HepG2 (cell line): ENCODE measurements around the gene NEK11. TPM values are rescaled to one million over a fixed set of nuclear protein-coding genes. Genes with fewer than 3 reads are reported as not detected.
A peak's percentile ranks its signal among the peaks of the same experiment; 100 is the strongest.

ENCODE experiments used
- EEA1 ChIP-seq: sonication (generic); formaldehyde crosslinking; IDR thresholded peaks from 2 replicates; pipeline ENCODE4 v1.5.1; 2020; ENCODE audit warnings: mild to moderate bottlenecking, missing genetic modification reagents, borderline replicate concordance
- ETV5 ChIP-seq: IDR thresholded peaks from 2 replicates; pipeline ENCODE4 v1.6.1; 2018; ENCODE audit warnings: missing biosample characterization, missing genetic modification reagents, inconsistent platforms, borderline replicate concordance
- MIER2 ChIP-seq: IDR thresholded peaks from 2 replicates; pipeline ENCODE4 v1.6.1; 2016; ENCODE audit warnings: missing biosample characterization, missing genetic modification reagents
- MLXIP ChIP-seq: sonication (generic); formaldehyde crosslinking; IDR thresholded peaks from 2 replicates; pipeline ENCODE4 v1.9.0; 2021; ENCODE audit warnings: missing genetic modification reagents, borderline replicate concordance
- NR2F6 ChIP-seq, 2 experiments: IDR thresholded peaks; 2 replicates each; pipeline ENCODE4 v1.6.1; 2016; ENCODE audit warnings: antibody characterized with exemption in 1 of 2, mild to moderate bottlenecking in 1 of 2
- ZBTB1 ChIP-seq: sonication (generic); formaldehyde crosslinking; IDR thresholded peaks from 2 replicates; pipeline ENCODE4 v1.4.0; 2020; ENCODE audit warnings: missing genetic modification reagents, borderline replicate concordance
- ZHX1 ChIP-seq: sonication (generic); formaldehyde crosslinking; IDR thresholded peaks from 2 replicates; pipeline ENCODE4 v1.8.1; 2022; ENCODE audit warnings: low read depth, mild to moderate bottlenecking, missing genetic modification reagents
- ZNF337 ChIP-seq: sonication (generic); formaldehyde crosslinking; IDR thresholded peaks from 2 replicates; pipeline ENCODE4 v1.5.1; 2020; ENCODE audit warnings: missing genetic modification reagents, low read depth, mild to moderate bottlenecking, borderline replicate concordance
- ZNF550 ChIP-seq: sonication (generic); formaldehyde crosslinking; IDR thresholded peaks from 2 replicates; pipeline ENCODE4 v1.4.0; 2020; ENCODE audit warnings: mild to moderate bottlenecking, missing genetic modification reagents, borderline replicate concordance
- ZNF766 ChIP-seq: sonication (generic); formaldehyde crosslinking; IDR thresholded peaks from 2 replicates; pipeline ENCODE4 v1.5.0; 2020; ENCODE audit warnings: missing genetic modification reagents, borderline replicate concordance
- ZSCAN9 ChIP-seq: IDR thresholded peaks from 2 replicates; pipeline ENCODE4 v1.6.1; 2016; ENCODE audit warnings: borderline replicate concordance
- polyA plus RNA-seq, 8 experiments: library from polyadenylated mRNA; depleted of rRNA in 3 of 8; stranded (reverse) in 7 of 8; unstranded in 1 of 8; fragments of >200 nt; fragmentation: Illumina TruSeq in 4 of 8; extraction: Trizol in 4 of 8; gene quantifications; 2 replicates each; pipeline versions ENCODE4 v1.2.1 to v1.2.3, GENCODE V29; 2011 to 2016; ENCODE audit warnings: low read depth in 4 of 8, missing spikeins in 1 of 8, mixed read lengths in 1 of 8; ENCODE audit not compliant: insufficient read depth in 1 of 8
- total RNA-seq, 5 experiments: library from RNA; depleted of rRNA; stranded (reverse); fragments of >200 nt; fragmentation: Illumina TruSeq; extraction: Trizol; gene quantifications; 2 replicates each; pipeline ENCODE4 v1.2.3, GENCODE V29; 2016; ENCODE audit warnings: low read depth in 1 of 5
- TF ChIP-seq, protein P1 (sequence below): sonication (generic); formaldehyde crosslinking; conservative IDR thresholded peaks from 2 replicates; pipeline ENCODE4 v1.4.0; 2020; ENCODE audit warnings: missing genetic modification reagents
- TF ChIP-seq, protein P2 (sequence below): sonication (generic); formaldehyde crosslinking; IDR thresholded peaks from 2 replicates; pipeline ENCODE4 v1.5.0; 2020; ENCODE audit warnings: missing genetic modification reagents
- TF ChIP-seq, protein P3 (sequence below): sonication (generic); formaldehyde crosslinking; IDR thresholded peaks from 2 replicates; pipeline ENCODE4 v1.5.0; 2020; ENCODE audit warnings: mild to moderate bottlenecking, low read depth, missing genetic modification reagents, borderline replicate concordance
- TF ChIP-seq, protein P4 (sequence below): sonication (generic); formaldehyde crosslinking; IDR thresholded peaks from 2 replicates; pipeline ENCODE4 v1.5.1; 2020; ENCODE audit warnings: missing genetic modification reagents, mild to moderate bottlenecking, borderline replicate concordance

NEK11 gene
- total and polyA plus RNA-seq, 2 of the 13 experiments (the other 11 are each of a cell fraction or from before 2014, with no cell fraction given) = 0.95 to 2.2 TPM

- TF ChIP-seq ZHX1 (CRISPR knock-in tag) (peak; percentile 78), ZNF337 (CRISPR knock-in tag) (no peak), MLXIP (CRISPR knock-in tag) (no peak), ZSCAN9 (CRISPR knock-in tag) (no peak; the same call in 1 of the 2 replicates), ZNF766 (CRISPR knock-in tag) (no peak), EEA1 (CRISPR knock-in tag) (no peak), ZNF550 (CRISPR knock-in tag) (no peak), ZBTB1 (no peak), MIER2 (CRISPR knock-in tag) (no peak; the same call in 1 of the 2 replicates), NR2F6 (IDR thresholded peaks at IDR 0.05) (no peak), NR2F6 (CRISPR knock-in tag; IDR thresholded peaks at IDR 0.05) (no peak), ETV5 (CRISPR knock-in tag) (peak; percentile 54; the same call in 1 of the 2 replicates)
- TF ChIP-seq, protein P1, sequence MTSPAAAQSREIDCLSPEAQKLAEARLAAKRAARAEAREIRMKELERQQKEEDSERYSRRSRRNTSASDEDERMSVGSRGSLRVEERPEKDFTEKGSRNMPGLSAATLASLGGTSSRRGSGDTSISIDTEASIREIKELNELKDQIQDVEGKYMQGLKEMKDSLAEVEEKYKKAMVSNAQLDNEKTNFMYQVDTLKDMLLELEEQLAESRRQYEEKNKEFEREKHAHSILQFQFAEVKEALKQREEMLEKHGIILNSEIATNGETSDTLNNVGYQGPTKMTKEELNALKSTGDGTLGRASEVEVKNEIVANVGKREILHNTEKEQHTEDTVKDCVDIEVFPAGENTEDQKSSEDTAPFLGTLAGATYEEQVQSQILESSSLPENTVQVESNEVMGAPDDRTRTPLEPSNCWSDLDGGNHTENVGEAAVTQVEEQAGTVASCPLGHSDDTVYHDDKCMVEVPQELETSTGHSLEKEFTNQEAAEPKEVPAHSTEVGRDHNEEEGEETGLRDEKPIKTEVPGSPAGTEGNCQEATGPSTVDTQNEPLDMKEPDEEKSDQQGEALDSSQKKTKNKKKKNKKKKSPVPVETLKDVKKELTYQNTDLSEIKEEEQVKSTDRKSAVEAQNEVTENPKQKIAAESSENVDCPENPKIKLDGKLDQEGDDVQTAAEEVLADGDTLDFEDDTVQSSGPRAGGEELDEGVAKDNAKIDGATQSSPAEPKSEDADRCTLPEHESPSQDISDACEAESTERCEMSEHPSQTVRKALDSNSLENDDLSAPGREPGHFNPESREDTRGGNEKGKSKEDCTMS (CRISPR knock-in tag) = no peak
- TF ChIP-seq, protein P2, sequence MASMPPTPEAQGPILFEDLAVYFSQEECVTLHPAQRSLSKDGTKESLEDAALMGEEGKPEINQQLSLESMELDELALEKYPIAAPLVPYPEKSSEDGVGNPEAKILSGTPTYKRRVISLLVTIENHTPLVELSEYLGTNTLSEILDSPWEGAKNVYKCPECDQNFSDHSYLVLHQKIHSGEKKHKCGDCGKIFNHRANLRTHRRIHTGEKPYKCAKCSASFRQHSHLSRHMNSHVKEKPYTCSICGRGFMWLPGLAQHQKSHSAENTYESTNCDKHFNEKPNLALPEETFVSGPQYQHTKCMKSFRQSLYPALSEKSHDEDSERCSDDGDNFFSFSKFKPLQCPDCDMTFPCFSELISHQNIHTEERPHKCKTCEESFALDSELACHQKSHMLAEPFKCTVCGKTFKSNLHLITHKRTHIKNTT (CRISPR knock-in tag) = no peak
- TF ChIP-seq, protein P3, sequence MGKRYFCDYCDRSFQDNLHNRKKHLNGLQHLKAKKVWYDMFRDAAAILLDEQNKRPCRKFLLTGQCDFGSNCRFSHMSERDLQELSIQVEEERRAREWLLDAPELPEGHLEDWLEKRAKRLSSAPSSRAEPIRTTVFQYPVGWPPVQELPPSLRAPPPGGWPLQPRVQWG (CRISPR knock-in tag) = no peak
- TF ChIP-seq, protein P4, sequence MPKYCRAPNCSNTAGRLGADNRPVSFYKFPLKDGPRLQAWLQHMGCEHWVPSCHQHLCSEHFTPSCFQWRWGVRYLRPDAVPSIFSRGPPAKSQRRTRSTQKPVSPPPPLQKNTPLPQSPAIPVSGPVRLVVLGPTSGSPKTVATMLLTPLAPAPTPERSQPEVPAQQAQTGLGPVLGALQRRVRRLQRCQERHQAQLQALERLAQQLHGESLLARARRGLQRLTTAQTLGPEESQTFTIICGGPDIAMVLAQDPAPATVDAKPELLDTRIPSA = 0 out of 2 replicates have a peak, but pooled peaks have one; percentile 18
Observed at GRCh38 chr3:131026321-131027151, at the start of gene NEK11, which contains the start of gene ASTE1 (continued).
